Measurements from ENCODE around the gene ZNF391. TPM values are rescaled to one million over a fixed set of nuclear protein-coding genes. Genes with fewer than 3 reads are reported as not detected.
"Not testable (repeated sequence)": the region's sequence is repeated elsewhere in the genome, so short reads cannot be mapped to it uniquely, and the experiment has no call there.

Gene ZNF391
- total RNA-seq, 2 experiments from 2014 or later: 4.8 to 6.8 TPM

GRCh38 chr6:27406085-27406484, 17.5 kb downstream of the ZNF391 start:
- no peaks in the 10 kb centered on the region for H3K4me1 Mint-ChIP-seq
- DNase-seq: no peak
- H3K27me3 Mint-ChIP-seq: no peaks in the 10 kb centered on the region
- H3K27ac Mint-ChIP-seq: no peak overlapping the region
- peaks cover 25% of the 10 kb centered on the region for H3K9me3 Mint-ChIP-seq
- H3K36me3 Mint-ChIP-seq: peaks cover 27% of the 10 kb centered on the region
- no peak overlapping the region for H3K4me3 Mint-ChIP-seq

GRCh38 chr6:27407153-27407814, 18.7 kb downstream of the ZNF391 start:
- peaks cover 15% of the 10 kb centered on the region for H3K9me3 Mint-ChIP-seq
- H3K4me3 Mint-ChIP-seq: no peak overlapping the region
- H3K27me3 Mint-ChIP-seq: no peaks in the 10 kb centered on the region
- peaks cover 16% of the 10 kb centered on the region for H3K36me3 Mint-ChIP-seq
- H3K27ac Mint-ChIP-seq: no peak overlapping the region
- no peak for DNase-seq
- no peaks in the 10 kb centered on the region for H3K4me1 Mint-ChIP-seq

GRCh38 chr6:27414300-27414699, 25.7 kb downstream of the ZNF391 start:
- Mint-ChIP-seq H3K36me3 (no peaks in the 10 kb centered on the region), H3K4me3 (no peak overlapping the region), H3K27me3 (peaks cover 4% of the 10 kb centered on the region), H3K9me3 (no peaks in the 10 kb centered on the region), H3K27ac (no peak overlapping the region), H3K4me1 (no peaks in the 10 kb centered on the region)
- no peak for DNase-seq

GRCh38 chr6:27414996-27415395, 26.4 kb downstream of the ZNF391 start:
- Mint-ChIP-seq H3K4me3 (no peak overlapping the region), H3K27me3 (peaks cover 10% of the 10 kb centered on the region), H3K27ac (no peak overlapping the region), H3K4me1 (no peaks in the 10 kb centered on the region), H3K36me3 (peaks cover 2% of the 10 kb centered on the region), H3K9me3 (no peaks in the 10 kb centered on the region)
- no peak for DNase-seq

- Mint-ChIP-seq H3K4me1 (no peaks in the 10 kb centered on the region), H3K27ac (no peak overlapping the region), H3K9me3 (no peaks in the 10 kb centered on the region), H3K36me3 (peaks cover 2% of the 10 kb centered on the region), H3K27me3 (peaks cover 13% of the 10 kb centered on the region), H3K4me3 (no peak overlapping the region)
- no peak for DNase-seq
These were observed 27.3 kb downstream of the ZNF391 start for GRCh38 chr6:27415898-27416297.

- H3K9me3 Mint-ChIP-seq: no peaks in the 10 kb centered on the region
- no peak overlapping the region for H3K4me3 Mint-ChIP-seq
- peaks cover 25% of the 10 kb centered on the region for H3K27me3 Mint-ChIP-seq
- no peak for DNase-seq
- no peaks in the 10 kb centered on the region for H3K4me1 Mint-ChIP-seq
- H3K27ac Mint-ChIP-seq: no peak overlapping the region
- H3K36me3 Mint-ChIP-seq: peaks cover 2% of the 10 kb centered on the region
These were observed 30.8 kb downstream of the ZNF391 start for GRCh38 chr6:27419363-27419762.

GRCh38 chr6:27422651-27423332, 34.2 kb downstream of the ZNF391 start:
- Mint-ChIP-seq H3K4me3 (no peak overlapping the region), H3K27me3 (peaks cover 22% of the 10 kb centered on the region), H3K27ac (no peak overlapping the region), H3K4me1 (no peaks in the 10 kb centered on the region), H3K9me3 (no peaks in the 10 kb centered on the region), H3K36me3 (peaks cover 2% of the 10 kb centered on the region)
- no peak for DNase-seq

GRCh38 chr6:27424851-27425250, 36.3 kb downstream of the ZNF391 start:
- peaks cover 16% of the 10 kb centered on the region for H3K27me3 Mint-ChIP-seq
- DNase-seq, H3K27ac Mint-ChIP-seq, H3K36me3 Mint-ChIP-seq, H3K4me1 Mint-ChIP-seq, H3K4me3 Mint-ChIP-seq, H3K9me3 Mint-ChIP-seq: not testable (repeated sequence)

GRCh38 chr6:27426045-27426620, 37.6 kb downstream of the ZNF391 start:
- H3K36me3 Mint-ChIP-seq: no peaks in the 10 kb centered on the region
- peaks cover 5% of the 10 kb centered on the region for H3K4me1 Mint-ChIP-seq
- no peak for DNase-seq
- peaks cover 12% of the 10 kb centered on the region for H3K27me3 Mint-ChIP-seq
- no peak overlapping the region for H3K4me3 Mint-ChIP-seq
- peaks cover 3% of the 10 kb centered on the region for H3K9me3 Mint-ChIP-seq
- no peak overlapping the region for H3K27ac Mint-ChIP-seq

GRCh38 chr6:27428502-27428901, 39.9 kb downstream of the ZNF391 start:
- Mint-ChIP-seq H3K36me3 (no peaks in the 10 kb centered on the region), H3K4me3 (no peak overlapping the region), H3K27ac (no peak overlapping the region), H3K27me3 (peaks cover 11% of the 10 kb centered on the region), H3K9me3 (peaks cover 3% of the 10 kb centered on the region), H3K4me1 (peaks cover 5% of the 10 kb centered on the region)
- DNase-seq: no peak

- H3K4me3 Mint-ChIP-seq: no peak overlapping the region
- H3K9me3 Mint-ChIP-seq: peaks cover 6% of the 10 kb centered on the region
- peaks cover 11% of the 10 kb centered on the region for H3K27me3 Mint-ChIP-seq
- no peaks in the 10 kb centered on the region for H3K36me3 Mint-ChIP-seq
- no peak overlapping the region for H3K27ac Mint-ChIP-seq
- no peak for DNase-seq
- H3K4me1 Mint-ChIP-seq: peaks cover 5% of the 10 kb centered on the region
These were observed 40.4 kb downstream of the ZNF391 start for GRCh38 chr6:27428966-27429365.

GRCh38 chr6:27433714-27434113, 45.2 kb downstream of the ZNF391 start:
- DNase-seq: no peak
- Mint-ChIP-seq H3K9me3 (peaks cover 23% of the 10 kb centered on the region), H3K4me1 (peaks cover 4% of the 10 kb centered on the region), H3K4me3 (no peak overlapping the region), H3K36me3 (peaks cover 16% of the 10 kb centered on the region), H3K27ac (no peak overlapping the region), H3K27me3 (peaks cover 19% of the 10 kb centered on the region)

- no peaks in the 10 kb centered on the region for H3K4me1 Mint-ChIP-seq
- peaks cover 8% of the 10 kb centered on the region for H3K27me3 Mint-ChIP-seq
- no peak for DNase-seq
- H3K4me3 Mint-ChIP-seq: no peak overlapping the region
- peaks cover 25% of the 10 kb centered on the region for H3K36me3 Mint-ChIP-seq
- H3K27ac Mint-ChIP-seq: no peak overlapping the region
- peaks cover 28% of the 10 kb centered on the region for H3K9me3 Mint-ChIP-seq
These were observed 50.8 kb downstream of the ZNF391 start for GRCh38 chr6:27439371-27439770.

- H3K4me3 Mint-ChIP-seq: no peak overlapping the region
- no peaks in the 10 kb centered on the region for H3K4me1 Mint-ChIP-seq
- H3K27me3 Mint-ChIP-seq: peaks cover 1% of the 10 kb centered on the region
- peaks cover 24% of the 10 kb centered on the region for H3K36me3 Mint-ChIP-seq
- no peak for DNase-seq
- H3K9me3 Mint-ChIP-seq: peaks cover 21% of the 10 kb centered on the region
- H3K27ac Mint-ChIP-seq: no peak overlapping the region
These were observed 52.4 kb downstream of the ZNF391 start for GRCh38 chr6:27441001-27441400.

GRCh38 chr6:27442932-27443331, 54.4 kb downstream of the ZNF391 start:
- no peak overlapping the region for H3K27ac Mint-ChIP-seq
- peaks cover 30% of the 10 kb centered on the region for H3K36me3 Mint-ChIP-seq
- no peaks in the 10 kb centered on the region for H3K4me1 Mint-ChIP-seq
- H3K9me3 Mint-ChIP-seq: peaks cover 20% of the 10 kb centered on the region
- H3K4me3 Mint-ChIP-seq: no peak overlapping the region
- H3K27me3 Mint-ChIP-seq: no peaks in the 10 kb centered on the region
- DNase-seq: no peak

GRCh38 chr6:27448456-27448855, 59.9 kb downstream of the ZNF391 start:
- no peak for DNase-seq
- Mint-ChIP-seq H3K36me3 (peaks cover 73% of the 10 kb centered on the region), H3K4me3 (no peak overlapping the region), H3K9me3 (peaks cover 49% of the 10 kb centered on the region), H3K27ac (no peak overlapping the region), H3K4me1 (no peaks in the 10 kb centered on the region), H3K27me3 (no peaks in the 10 kb centered on the region)

Measured in activated naive CD8-positive, alpha-beta T cell treated with anti-CD3 and anti-CD28 coated beads for 36 hours (primary cell).